ENCODE results near the gene KIF23. TPM values are rescaled to one million over a fixed set of nuclear protein-coding genes. Genes with fewer than 3 reads are reported as not detected.

Gene KIF23
- total RNA-seq, 2 donors from 2014 or later, result 53.4 to 82.6 TPM

- H3K36me3 Mint-ChIP-seq (ENCODE audit: low read depth), result no peaks in the 10 kb centered on the region
- H3K9me3 Mint-ChIP-seq, result no peaks in the 10 kb centered on the region
- H3K4me3 ChIP-seq (ENCODE audit: low read length), result no peak overlapping the region
- TF ChIP-seq CTCF (conservative IDR thresholded peaks at IDR 0.05), result no peak
- no peak overlapping the region for H3K4me3 Mint-ChIP-seq
- H3K9me3 ChIP-seq (ENCODE audit: control insufficient read depth, low read length), result no peaks in the 10 kb centered on the region
- H3K27me3 ChIP-seq (ENCODE audit: control insufficient read depth, insufficient read depth, low read length, poor library complexity, severe bottlenecking), result peaks cover 6% of the 10 kb centered on the region
- H3K27me3 Mint-ChIP-seq (ENCODE audit: insufficient read depth), result peaks cover 32% of the 10 kb centered on the region
- peaks cover 29% of the 10 kb centered on the region for H3K4me1 ChIP-seq (ENCODE audit: control insufficient read depth, insufficient read depth, low read length)
- H3K36me3 ChIP-seq (ENCODE audit: control insufficient read depth, insufficient read depth, low read length), result no peaks in the 10 kb centered on the region
- WGBS, 2 experiments (ENCODE audit: insufficient coverage in 1 of 2, insufficient read length in 1 of 2), result 97% methylated on average over 4 to 8 of the region's 8 CpGs
- H3K27ac Mint-ChIP-seq, result no peak overlapping the region
- H3K4me1 Mint-ChIP-seq, result peaks cover 28% of the 10 kb centered on the region
- no peak overlapping the region for H3K27ac ChIP-seq (ENCODE audit: low read depth, low read length)
- no peak overlapping the region for H3K9ac ChIP-seq (ENCODE audit: extremely low read depth, low read length, poor library complexity, severe bottlenecking)
- DNase-seq, result peak; percentile 26
Observed at GRCh38 chr15:69469467-69470201, 55.5 kb downstream of the KIF23 start.

GRCh38 chr15:69472046-69472445 lies 57.9 kb downstream of the KIF23 start:
- H3K4me1 Mint-ChIP-seq, result peaks cover 23% of the 10 kb centered on the region
- TF ChIP-seq CTCF (conservative IDR thresholded peaks at IDR 0.05), result no peak
- peaks cover 43% of the 10 kb centered on the region for H3K27me3 Mint-ChIP-seq (ENCODE audit: insufficient read depth)
- Histone ChIP-seq H3K27ac (ENCODE audit: low read depth, low read length) (no peak overlapping the region), H3K4me3 (ENCODE audit: low read length) (no peak overlapping the region), H3K4me1 (ENCODE audit: control insufficient read depth, insufficient read depth, low read length) (peaks cover 23% of the 10 kb centered on the region), H3K9ac (ENCODE audit: extremely low read depth, low read length, poor library complexity, severe bottlenecking) (no peak overlapping the region), H3K36me3 (ENCODE audit: control insufficient read depth, insufficient read depth, low read length) (no peaks in the 10 kb centered on the region), H3K27me3 (ENCODE audit: control insufficient read depth, insufficient read depth, low read length, poor library complexity, severe bottlenecking) (peaks cover 7% of the 10 kb centered on the region), H3K9me3 (ENCODE audit: control insufficient read depth, low read length) (no peaks in the 10 kb centered on the region)
- 87 to 95% methylated on average over 5 of the region's 5 CpGs for WGBS, 2 experiments (ENCODE audit: insufficient coverage in 1 of 2, insufficient read length in 1 of 2)
- H3K27ac Mint-ChIP-seq, result no peak overlapping the region
- no peaks in the 10 kb centered on the region for H3K36me3 Mint-ChIP-seq (ENCODE audit: low read depth)
- no peaks in the 10 kb centered on the region for H3K9me3 Mint-ChIP-seq
- no peak for DNase-seq
- H3K4me3 Mint-ChIP-seq, result no peak overlapping the region

- 83 to 85% methylated on average over 3 to 6 of the region's 6 CpGs for WGBS, 2 experiments (ENCODE audit: insufficient coverage in 1 of 2, insufficient read length in 1 of 2)
- Mint-ChIP-seq H3K36me3 (ENCODE audit: low read depth) (no peaks in the 10 kb centered on the region), H3K4me3 (no peak overlapping the region)
Observed at GRCh38 chr15:69472562-69472961, 58.4 kb downstream of the KIF23 start.

More at GRCh38 chr15:69472562-69472961, 58.4 kb downstream of the KIF23 start:
- no peak overlapping the region for H3K4me3 ChIP-seq (ENCODE audit: low read length)
- no peak for TF ChIP-seq CTCF (conservative IDR thresholded peaks at IDR 0.05)
- no peak overlapping the region for H3K9ac ChIP-seq (ENCODE audit: extremely low read depth, low read length, poor library complexity, severe bottlenecking)
- Mint-ChIP-seq H3K4me1 (peaks cover 19% of the 10 kb centered on the region), H3K9me3 (no peaks in the 10 kb centered on the region), H3K27me3 (ENCODE audit: insufficient read depth) (peaks cover 43% of the 10 kb centered on the region), H3K27ac (no peak overlapping the region)
- no peaks in the 10 kb centered on the region for H3K9me3 ChIP-seq (ENCODE audit: control insufficient read depth, low read length)
- H3K27ac ChIP-seq (ENCODE audit: low read depth, low read length), result no peak overlapping the region
- H3K4me1 ChIP-seq (ENCODE audit: control insufficient read depth, insufficient read depth, low read length), result peaks cover 18% of the 10 kb centered on the region
- H3K27me3 ChIP-seq (ENCODE audit: control insufficient read depth, insufficient read depth, low read length, poor library complexity, severe bottlenecking), result peaks cover 7% of the 10 kb centered on the region
- H3K36me3 ChIP-seq (ENCODE audit: control insufficient read depth, insufficient read depth, low read length), result no peaks in the 10 kb centered on the region
- peak; percentile 17 for DNase-seq

Data from endodermal cell (in vitro differentiated cells).